Measurements from ENCODE around the gene ATP6V1B1.
A peak's percentile ranks its signal among the peaks of the same experiment; 100 is the strongest.

ATP6V1B1 gene

GRCh38 chr2:70988151-70988550 is 52.5 kb downstream of the ATP6V1B1 start:
- no peak overlapping the region for H3K4me3 ChIP-seq (ENCODE audit: control insufficient read depth, low read depth, low read length)
- DNase-seq (ENCODE audit: low read depth): no peak
- TF ChIP-seq CTCF (IDR thresholded peaks at IDR 0.05; ENCODE audit: control insufficient read depth, insufficient read depth, low read depth, low read length, missing control alignments): no peak

- no peak overlapping the region for H3K4me3 ChIP-seq (ENCODE audit: control insufficient read depth, low read depth, low read length)
- DNase-seq (ENCODE audit: low read depth): no peak
- no peak for TF ChIP-seq CTCF (IDR thresholded peaks at IDR 0.05; ENCODE audit: control insufficient read depth, insufficient read depth, low read depth, low read length, missing control alignments)
These were observed 53.3 kb downstream of the ATP6V1B1 start for GRCh38 chr2:70988726-70989648.

- TF ChIP-seq CTCF (IDR thresholded peaks at IDR 0.05; ENCODE audit: control insufficient read depth, insufficient read depth, low read depth, low read length, missing control alignments): no peak
- no peak for DNase-seq (ENCODE audit: low read depth)
- H3K4me3 ChIP-seq (ENCODE audit: control insufficient read depth, low read depth, low read length): no peak overlapping the region
These were observed 54.5 kb downstream of the ATP6V1B1 start for GRCh38 chr2:70990216-70990615.

GRCh38 chr2:70991142-70991541 is 55.4 kb downstream of the ATP6V1B1 start:
- DNase-seq (ENCODE audit: low read depth): no peak
- H3K4me3 ChIP-seq (ENCODE audit: control insufficient read depth, low read depth, low read length): no peak overlapping the region
- TF ChIP-seq CTCF (IDR thresholded peaks at IDR 0.05; ENCODE audit: control insufficient read depth, insufficient read depth, low read depth, low read length, missing control alignments): no peak

- no peak for TF ChIP-seq CTCF (IDR thresholded peaks at IDR 0.05; ENCODE audit: control insufficient read depth, insufficient read depth, low read depth, low read length, missing control alignments)
- DNase-seq (ENCODE audit: low read depth): no peak
- no peak overlapping the region for H3K4me3 ChIP-seq (ENCODE audit: control insufficient read depth, low read depth, low read length)
These were observed 56.0 kb downstream of the ATP6V1B1 start for GRCh38 chr2:70991742-70992141.

GRCh38 chr2:70992945-70993853 is 57.5 kb downstream of the ATP6V1B1 start:
- TF ChIP-seq CTCF (IDR thresholded peaks at IDR 0.05; ENCODE audit: control insufficient read depth, insufficient read depth, low read depth, low read length, missing control alignments): no peak
- DNase-seq (ENCODE audit: low read depth): no peak
- H3K4me3 ChIP-seq (ENCODE audit: control insufficient read depth, low read depth, low read length): peak overlapping the region; percentile 78

Measured in AG09309 (cell line).